Activated CD4-positive, alpha-beta T cell treated with anti-CD3 and anti-CD28 coated beads, Interleukin-2, Interleukin-6, amounts not matched to agents 100 ng/mL and 50 ng/mL, durations not matched to agents 16 hours and 8 hours (primary cell): ENCODE measurements around the gene CORO2A.

Experiments
- DNase-seq: peaks from one replicate; pipeline ENCODE4 v3.0.0-alpha.2; 2020

CORO2A gene

DNA sequence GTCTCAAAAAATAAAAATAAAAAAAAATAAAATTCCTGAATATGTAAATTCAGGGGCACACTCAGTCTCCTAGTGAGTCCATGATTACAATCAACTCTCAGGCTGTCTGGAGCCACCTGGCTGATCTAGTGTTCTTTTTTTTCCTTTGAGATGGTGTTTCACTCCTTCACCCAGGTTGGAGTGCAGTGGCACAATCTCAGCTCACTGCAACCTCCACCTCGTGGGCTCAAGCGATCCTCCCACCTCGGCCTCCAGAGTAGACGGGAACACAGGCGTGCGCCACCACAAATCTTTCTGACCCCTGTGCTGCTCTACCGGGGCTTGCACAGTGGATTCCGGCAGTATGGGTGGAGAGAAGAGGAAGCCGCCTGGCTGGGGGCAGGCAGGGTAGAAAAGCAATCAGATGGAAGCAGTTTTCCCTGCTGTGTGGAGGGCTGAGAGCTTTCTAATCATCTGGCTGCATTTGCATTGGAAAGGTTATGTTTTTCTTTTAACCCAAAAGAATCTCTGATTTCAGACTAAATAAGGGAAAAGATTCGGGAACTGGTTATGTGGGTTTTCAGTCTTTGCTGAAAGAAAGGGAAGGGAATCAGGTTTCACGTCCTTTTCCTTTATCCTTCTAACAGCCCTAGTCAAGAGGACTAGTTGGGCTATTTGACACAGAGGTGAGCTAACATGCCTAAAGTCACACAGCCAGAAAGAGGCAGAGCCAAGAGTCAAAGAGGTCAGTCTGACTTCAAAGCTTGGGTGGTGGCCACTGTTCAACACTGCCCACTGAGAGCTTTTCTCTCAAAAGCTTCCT, 26.3 kb upstream of the CORO2A start:
- no peak for DNase-seq

DNA sequence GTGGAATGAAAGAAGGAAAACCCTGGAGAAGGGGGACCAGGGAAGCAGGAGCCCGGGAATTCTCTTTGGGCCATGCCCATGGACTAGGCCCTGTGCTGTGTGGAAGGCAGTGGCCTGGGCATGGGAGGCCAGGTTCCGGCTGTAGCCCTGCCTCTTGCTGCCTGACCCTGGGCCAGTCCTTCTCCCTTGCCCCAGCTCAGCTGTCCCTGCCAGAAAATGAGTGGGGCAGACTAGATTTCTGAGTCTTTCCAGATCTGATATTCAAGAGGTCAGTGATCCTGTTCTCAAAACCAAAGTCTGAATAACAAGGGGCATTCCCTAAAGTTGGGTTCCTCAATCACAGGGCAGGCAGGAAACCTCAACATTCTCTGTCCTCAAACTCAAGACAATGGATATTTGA, 24.8 kb upstream of the CORO2A start:
- no peak for DNase-seq

DNA sequence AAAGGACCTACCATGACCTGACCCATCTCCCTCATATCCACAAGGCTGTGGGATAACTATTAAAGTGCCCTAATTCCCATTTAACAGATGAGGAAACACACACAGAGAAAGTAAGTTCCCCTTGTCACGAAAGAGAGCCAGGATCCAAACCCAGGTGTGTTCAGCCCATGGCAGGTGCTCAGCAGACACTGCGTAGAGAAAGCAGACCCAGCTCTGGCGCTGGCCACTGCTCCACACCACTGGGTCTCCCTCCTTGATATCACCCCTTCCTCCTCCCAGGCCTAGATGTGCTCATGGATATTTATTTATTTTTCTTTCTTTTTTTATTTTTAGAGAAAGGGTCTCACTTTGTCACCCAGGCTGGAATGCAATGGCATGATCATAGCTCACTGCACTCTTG, 24.0 kb upstream of the CORO2A start:
- no peak for DNase-seq

DNA sequence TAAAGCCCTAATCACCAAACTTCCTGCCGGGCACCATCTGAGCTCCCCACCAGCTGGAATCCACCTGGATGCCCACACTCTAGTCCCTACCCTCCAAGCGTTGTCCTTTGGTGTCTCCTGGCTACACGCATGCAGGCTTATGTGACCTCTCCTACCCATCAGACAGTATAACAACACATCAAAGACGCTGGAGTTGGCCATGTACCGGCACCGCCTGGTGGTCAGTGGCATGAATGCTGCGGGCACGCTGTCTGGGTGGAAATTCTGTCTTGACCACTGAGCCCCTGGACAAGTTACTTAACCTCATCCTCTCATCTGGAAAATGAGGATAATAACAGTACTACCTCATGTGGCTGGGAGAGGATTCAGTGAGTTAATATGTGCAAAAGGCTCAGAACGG, 23.4 kb upstream of the CORO2A start:
- no peak for DNase-seq

DNA sequence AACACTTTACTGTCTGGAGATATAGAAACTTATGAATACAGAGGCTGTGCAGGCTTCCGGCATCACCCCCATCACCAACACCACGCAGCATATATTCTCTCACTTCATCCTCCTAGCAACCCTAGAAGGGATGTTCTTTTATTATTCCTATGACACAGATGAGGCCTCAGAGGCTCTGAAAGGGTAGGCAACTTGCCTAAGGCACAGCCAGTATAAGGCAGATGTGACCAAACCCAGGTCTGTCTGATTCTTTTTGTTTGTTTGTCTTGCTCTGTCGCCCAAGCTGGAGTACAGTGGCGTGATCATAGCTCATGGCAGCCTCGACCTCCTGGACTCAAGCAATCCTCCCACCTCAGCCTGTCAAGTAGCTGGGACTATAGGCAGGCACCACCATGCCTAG, 22.8 kb upstream of the CORO2A start:
- DNase-seq, result no peak

DNA sequence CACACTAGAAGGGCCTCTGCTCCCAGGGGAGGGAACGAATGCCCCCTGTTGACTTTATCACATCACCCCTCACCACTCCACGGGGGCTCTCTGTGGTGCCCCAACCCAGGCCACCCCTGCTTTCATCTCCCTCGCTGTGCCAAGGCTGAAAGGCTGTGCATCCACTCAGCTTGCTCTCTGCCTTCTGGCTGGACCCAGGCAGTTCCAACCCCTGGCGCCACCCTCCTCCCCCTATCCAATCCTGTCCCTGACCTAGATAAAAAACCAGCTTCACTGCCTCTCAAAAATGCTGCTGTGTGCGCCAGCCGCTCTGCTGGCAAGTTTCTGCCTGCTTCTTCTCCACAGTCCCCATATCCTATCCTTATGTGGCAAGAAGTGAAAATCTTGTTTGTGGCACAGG, 22.4 kb upstream of the CORO2A start:
- no peak for DNase-seq

DNA sequence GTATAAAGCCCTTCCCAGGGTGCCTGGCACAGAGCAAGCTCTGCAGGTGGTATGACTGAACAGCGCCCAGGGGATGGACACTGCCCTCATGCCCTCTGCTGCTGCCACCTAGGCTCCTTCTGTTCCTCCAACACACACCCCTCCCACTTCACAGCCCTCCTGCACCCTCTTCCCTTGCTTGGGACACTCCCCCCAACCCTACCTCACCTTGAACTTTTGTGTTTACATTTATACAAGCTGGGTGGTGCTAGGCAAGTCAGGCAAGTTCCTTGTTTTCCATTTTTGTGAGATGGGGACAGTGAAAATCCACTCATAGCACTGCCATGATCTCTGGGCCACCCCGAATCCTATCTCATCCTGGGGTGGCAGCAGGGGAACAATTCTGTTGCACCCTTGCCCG, 18.8 kb upstream of the CORO2A start:
- no peak for DNase-seq

DNA sequence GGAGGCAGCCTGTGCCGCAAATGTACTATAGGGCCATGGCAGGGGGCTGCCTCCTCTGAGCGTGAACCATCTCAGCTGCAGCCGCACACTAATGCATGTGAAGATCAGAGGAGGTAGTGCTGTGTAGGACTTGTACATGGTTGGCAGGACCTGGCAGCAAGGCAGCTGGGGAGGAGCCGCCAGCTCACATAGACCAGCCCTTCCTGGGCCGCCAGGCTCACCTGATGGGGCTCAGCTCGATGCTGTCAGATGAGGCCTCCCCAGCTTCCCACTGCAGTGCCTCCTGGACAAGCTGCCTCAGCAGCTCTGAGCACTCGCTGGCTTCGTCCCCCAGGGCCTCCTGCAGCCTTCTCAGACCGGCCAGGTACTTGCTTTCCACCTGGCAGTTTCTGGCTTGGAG, 18.0 kb upstream of the CORO2A start:
- no peak for DNase-seq

DNA sequence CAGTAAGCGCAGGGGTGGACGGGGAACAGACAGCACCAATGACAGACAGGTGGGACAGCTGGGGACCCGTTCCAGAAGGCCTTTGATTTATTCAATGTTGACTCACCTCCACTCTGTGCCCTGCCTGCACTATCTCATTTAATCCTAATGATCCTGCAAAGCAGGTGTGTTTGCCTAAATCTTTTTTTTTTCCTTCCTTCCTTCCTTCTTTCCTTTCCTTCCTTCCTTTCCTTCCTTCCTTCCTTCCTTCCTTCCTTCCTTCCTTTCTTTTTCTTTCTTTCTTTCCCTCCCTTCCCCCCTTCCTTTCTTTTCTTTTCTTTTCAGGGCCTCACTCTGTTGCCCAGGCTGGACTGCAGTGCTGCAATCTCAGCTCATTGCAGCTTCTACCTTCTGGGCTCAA, 17.1 kb upstream of the CORO2A start:
- no peak for DNase-seq

DNA sequence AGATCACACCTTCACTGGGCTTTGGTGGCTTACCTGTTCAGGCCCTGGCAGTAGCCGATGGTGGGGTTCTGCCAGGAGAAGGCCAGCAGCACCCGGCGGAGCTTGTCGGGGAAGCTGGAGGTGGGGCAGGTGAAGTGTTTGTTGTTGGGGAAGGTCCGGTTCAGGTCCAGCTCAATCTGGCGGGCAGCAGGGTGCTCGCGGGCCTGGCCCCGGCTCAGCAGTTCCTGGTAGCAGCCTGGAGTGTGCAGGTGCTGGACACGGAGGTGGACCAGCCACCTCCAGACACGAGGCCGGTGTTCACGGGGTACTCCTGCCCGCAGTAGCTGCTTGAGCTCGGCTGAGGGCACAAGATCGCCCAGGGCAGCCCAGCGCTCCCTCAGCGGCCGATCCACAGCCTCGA, 16.2 kb upstream of the CORO2A start:
- no peak for DNase-seq

DNA sequence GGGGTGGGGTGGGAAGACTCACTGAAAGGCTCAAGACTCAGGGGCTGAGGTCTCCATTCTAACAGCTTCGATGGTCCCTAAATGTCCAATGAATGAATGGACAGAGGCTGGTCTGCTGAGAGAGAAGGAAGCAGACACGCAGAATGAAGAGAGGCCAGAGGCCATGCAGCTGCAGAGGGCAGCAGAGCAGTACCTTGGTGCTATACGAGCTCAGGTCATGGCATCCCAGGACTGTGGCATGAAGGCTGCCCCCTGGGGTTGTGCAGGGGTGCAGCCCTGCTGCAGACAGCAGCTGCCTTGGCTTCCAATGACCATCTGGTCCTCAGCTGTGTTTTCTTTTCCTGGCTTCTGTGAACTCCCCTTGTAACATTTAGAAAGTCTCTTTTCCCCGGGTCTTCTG, 15.2 kb upstream of the CORO2A start:
- no peak for DNase-seq

DNA sequence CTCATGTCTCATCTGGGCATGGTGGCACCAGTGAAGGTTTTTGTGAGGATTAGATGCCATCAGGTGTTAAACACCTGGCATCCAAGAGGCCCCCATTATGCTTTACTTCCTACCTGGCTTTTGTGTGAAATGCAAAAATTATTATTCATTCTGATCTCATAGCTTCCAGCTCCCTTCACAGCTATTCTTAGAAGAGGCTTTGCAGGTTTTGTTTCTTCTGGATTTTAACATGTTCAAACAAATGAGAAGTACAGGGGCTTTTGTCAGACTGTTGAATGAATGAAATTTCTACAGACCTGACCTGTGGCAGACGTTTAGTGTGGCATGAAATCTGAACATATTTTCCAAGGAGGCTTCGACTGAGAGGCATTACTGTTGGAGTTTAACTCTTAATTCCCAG, 14.3 kb upstream of the CORO2A start:
- no peak for DNase-seq

DNA sequence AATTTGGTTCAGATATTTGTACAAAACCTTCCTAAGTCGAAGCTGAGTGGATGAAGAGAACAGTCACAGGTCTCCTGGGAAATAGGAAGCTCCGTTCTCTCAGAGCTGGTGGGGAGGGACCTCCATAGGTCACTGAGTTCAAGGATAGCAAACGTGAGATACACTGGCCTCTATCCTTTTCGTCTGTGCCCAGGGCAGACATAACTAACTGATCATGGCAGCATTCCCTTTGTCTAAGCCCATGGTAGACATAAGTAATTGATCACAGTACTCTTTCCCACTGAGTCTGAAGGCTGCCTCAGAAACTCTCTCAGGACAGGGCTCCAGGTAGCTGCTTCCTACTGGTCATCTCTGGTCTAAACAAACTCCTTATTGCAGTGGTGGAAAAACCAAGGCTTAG, 12.3 kb upstream of the CORO2A start:
- no peak for DNase-seq

DNA sequence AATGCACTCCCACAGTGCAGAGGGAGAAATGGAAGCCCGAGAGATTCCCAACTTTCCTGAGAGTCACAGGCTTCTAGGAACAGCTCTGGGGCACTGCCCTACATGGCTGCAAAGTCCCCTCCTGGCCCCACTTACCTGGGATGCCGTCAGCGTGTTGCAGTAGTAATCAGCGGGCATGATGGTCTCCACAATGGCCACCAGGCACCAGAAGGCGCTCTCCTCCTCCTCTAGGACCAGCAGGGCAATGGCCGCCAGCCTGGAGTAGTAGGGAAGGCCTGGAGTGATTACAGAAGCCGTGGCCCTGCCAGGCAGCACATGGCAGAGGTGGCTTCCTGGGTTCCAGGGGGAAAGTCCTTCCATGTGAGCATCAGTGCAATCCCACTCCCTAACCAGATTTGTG, 10.7 kb upstream of the CORO2A start:
- DNase-seq, result no peak

DNA sequence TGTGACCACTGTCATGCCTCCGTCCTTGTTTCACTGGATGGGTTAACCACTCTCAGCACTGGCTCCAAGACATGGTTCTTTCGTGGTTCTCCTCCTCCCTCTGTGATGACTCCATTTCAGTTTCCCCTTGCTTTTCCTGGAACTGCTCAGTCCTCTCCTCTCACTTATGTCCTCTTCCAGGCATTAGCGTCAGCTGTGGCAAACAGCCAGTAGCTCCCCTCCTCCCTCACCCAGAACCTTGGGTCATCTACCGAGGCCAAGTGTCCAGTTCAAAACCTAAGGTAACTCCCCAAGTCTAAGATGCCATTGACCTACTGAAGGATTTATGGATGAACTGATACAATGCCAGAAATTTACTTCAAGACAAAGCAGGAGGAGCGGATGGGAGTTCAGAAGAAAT, 9.8 kb upstream of the CORO2A start:
- DNase-seq, result no peak

DNA sequence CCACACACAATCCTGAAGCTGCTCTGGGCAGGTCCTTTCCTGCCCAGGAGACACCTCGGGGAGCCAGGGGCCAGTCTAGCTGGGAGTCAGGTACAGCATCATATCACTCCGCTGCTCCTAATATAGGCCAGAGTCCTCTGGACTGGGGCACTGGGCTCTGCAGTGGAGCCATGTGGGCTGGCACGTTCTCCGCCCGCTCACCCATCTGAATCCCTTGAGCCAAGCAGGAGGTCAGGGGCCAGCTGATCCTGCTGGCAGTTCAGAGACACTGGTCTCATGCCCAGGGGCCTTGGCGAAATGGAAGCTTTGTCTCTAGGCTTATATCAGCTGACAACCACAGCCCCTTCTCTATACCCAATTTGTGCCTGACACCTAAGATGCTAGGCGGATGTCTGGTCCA, 9.3 kb upstream of the CORO2A start:
- no peak for DNase-seq

DNA sequence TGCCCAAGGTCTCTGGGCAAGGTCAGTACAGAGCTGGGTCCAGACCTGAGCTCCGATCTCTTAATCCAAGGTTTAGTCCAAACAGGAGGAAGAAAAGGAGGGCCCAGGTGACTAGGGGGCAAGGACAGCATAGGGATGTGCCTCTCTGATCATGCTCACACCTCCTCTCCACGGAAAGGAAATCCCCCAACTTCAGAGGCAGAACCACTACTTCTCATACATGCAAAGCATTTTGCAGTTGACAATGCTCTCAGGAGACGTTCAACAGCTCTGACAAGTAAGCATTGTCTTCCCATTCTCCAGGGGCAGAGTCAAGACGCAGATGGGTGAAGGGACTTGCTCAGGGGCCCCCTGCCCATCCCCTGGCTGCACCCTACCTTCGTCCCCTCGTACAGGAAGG, 8.7 kb upstream of the CORO2A start:
- no peak for DNase-seq

DNA sequence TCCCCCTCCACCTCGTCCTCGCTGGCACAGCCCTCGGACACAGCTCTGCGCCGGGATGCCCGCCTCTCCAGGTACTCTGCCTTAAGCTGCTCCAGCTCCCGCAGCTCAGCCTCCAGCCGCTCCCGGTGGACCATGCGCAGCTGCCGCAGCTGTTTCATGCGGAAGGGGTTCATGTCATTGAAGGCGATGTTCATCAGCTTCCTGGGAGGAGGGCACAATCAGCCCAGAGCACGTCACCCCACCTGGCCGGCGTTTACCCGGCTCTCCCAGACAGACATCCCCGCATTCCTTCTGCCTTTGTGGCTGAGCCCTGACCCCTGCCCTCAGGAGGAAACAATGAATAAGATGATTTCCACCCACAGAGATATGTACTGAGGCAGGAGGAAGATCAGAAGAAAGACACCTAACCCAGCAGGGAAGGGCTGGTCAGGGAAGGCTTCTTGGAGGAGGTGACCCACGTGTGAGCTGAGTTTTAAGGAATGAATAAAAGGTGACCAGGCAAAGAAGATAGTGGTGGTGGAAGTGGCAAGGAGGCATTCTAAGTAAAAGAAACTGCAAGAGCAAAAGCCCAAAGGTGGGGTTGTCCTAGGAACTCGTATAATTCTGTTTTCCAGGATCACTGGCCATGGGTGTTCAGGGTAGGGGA, 7.1 kb upstream of the CORO2A start:
- DNase-seq, result no peak

DNA sequence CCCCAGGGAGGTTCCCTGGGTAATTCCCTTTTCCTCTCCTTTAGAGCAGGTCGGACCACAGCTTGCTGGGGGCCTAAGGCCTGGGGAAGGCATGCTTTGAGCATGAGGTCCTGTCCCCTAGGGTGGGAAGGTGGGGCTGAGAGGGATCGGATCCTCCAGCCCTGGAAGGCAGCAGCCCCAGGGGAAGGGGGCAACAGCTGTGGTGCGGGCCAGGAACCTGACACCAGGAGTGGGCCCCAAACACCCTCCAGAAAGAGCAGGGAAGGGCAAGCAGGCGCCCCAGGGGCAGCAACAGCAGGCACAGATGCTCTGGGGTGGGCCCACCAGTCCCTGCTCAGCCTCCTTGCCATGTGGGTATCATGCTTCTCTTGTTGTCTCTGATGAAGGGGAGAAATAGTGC, 3.2 kb upstream of the CORO2A start:
- no peak for DNase-seq

DNA sequence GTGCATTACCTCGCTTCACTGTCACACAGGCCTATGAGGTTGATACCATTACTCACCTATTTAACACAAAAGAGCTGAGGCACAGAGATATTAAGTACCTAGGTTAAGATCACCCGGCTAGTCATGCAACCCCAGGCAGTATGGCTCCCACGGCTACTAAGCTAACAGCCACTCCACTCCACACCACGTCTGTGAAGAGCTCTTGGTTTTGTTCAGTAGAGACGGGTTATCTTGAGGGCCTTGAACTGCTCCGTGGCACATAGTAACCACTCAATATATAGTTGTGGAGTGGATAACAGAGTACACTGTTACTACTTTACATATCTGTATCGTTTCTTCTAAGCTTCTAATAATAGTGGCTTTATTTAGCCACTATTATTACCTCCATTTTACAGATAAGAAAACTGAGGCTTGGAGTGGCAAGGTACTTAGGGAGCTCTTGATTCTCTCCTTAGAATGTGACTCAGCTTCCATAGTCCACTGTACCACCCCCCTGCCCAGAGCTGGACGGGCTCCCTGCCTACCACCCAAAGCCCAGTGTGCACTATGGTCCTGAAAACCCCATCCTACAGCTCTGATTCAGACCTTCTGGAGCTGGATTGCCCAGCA, 1.0 kb upstream of the CORO2A start:
- DNase-seq, result no peak

DNA sequence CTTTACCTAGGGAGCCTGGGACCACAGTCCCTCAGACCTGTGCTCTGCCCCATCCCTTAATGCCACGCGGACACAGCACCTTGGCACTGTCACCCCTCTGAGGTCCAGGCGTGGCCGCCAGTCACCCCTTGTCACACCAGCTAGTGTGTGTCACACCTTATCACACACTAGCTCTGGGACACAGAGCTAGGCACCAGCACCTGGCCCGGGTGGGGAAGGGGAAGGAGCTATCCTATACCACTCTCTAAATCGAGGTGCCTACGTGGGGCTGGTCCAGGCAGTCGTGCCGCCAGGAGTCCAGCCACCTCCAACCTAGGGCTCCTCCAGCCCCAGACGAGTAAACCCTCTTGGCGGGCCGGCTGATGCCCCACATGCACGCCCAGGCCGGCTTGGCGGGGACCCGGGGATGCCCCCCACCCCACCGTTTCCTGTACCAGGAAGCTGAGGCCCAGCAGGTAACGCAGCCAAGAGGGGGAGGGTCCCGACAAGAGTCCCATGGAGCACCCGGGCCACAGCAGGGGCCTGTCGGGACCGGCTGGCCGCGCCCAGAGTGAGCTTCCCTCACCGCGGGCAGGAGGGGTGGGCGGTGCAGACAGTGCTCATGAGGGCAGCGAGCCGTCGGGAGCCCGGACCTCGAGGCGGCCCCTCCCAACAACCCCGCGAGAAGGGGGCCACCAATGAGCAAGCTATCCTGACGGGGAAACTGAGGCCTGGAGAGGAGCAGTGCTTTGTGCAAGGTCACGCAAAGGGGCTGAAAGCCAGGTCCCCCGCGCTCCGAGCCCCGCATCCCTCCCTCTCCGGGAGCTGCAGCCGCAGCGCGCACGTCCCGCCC, 550 bp downstream of the CORO2A start:
- DNase-seq, result no peak

DNA sequence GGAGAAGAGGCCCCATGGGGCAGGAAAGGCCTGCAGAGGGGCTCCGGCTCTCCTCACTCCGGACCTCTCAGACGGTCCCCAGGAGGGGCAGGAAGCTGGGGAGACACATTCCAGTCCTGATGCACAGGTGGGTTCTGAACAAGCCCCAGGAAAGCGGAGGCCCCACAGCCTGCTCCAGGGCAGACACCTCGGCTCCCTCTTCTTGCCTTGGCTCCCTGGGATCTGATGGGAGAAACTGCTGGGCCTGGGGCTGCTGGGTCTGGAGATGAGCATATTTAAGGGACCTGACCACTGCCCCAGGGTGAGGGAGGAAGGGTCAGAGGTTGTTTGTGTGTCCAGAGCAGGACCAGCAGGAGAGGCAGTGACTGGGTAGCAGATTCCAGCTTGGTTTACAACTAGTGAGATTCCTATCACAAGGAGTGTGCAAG, 1.2 kb downstream of the CORO2A start:
- DNase-seq, result no peak

DNA sequence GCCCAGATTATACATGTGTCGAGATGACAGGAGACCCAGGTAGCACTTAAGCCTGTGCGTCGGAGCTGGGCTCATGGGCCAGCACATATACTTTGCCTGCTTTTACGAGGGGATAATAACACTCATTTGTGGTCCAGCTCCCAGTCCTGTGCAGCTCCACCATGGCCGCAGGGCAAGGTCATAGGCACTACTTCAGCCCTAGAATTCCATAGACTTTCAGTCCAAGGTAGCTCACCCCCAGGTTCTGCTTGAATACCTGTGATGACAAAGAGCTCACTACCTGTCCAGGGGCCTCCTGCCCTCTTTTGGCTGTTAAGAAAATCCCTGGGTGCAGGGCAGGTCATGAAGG, 1.7 kb downstream of the CORO2A start:
- no peak for DNase-seq

DNA sequence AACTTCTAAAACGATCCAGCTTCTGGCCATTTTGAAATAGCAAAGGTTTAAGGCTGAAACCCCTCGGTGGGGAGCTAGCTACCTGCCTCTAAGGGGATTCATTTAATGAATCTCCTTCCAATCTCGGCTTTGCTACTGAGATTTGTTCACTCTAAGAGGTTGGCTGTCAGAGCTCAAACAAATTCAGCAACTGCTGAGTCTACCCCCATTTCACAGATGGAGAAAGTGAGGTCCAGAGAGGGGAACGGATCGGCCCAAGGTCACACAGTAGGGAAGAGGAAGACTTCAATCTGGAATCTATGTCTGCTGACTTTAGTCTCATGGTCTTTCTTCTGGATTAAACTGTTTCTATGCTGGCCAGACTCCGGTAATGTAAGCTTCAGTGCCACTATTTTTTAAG, 3.0 kb downstream of the CORO2A start:
- DNase-seq, result no peak
